Stomach (tissue), 9 donors: ENCODE results near the gene VEPH1. TPM values are rescaled to one million over a fixed set of nuclear protein-coding genes. Genes with fewer than 3 reads are reported as not detected.

ENCODE experiments used
- DNase-seq, 2 donors: peaks; one replicate each; pipeline versions ENCODE4 v3.0.0 to v3.0.0-alpha.2; 2013 to 2019
- H3K27ac ChIP-seq, 5 donors: fragments of 200-600 bp in 4 of 5; sonication (generic) in 4 of 5; one replicate each; pipeline ENCODE4 v1.5.1; 2013 to 2019; ENCODE audit warnings: mild to moderate bottlenecking in 1 of 5, moderate library complexity in 1 of 5
- H3K27me3 ChIP-seq, 3 donors: fragments of 200-600 bp; sonication (generic); one replicate each; pipeline ENCODE4 v1.5.1; 2017 to 2019; ENCODE audit warnings: mixed run types in 1 of 3
- H3K36me3 ChIP-seq, 4 donors: fragments of 200-600 bp; sonication (generic); 1 replicate in 3 of 4; 2 replicates in 1 of 4; pipeline ENCODE4 v1.5.1; 2016 to 2019
- H3K4me1 ChIP-seq, 4 donors: fragments of 200-600 bp; sonication (generic); one replicate each; pipeline ENCODE4 v1.5.1; 2016 to 2019
- H3K4me3 ChIP-seq, 4 donors: fragments of 200-600 bp; sonication (generic) in 3 of 4; one replicate each; pipeline ENCODE4 v1.5.1; 2016 to 2019; ENCODE audit warnings: mild to moderate bottlenecking in 1 of 4
- H3K9me3 ChIP-seq, 4 donors: fragments of 200-600 bp; sonication (generic); one replicate each; pipeline ENCODE4 v1.5.1; 2016 to 2019
- CTCF ChIP-seq, 7 experiments: fragments of 450-650 bp in 4 of 7; fragments of 200-600 bp in 3 of 7; sonication (generic) in 3 of 7; IDR thresholded peaks; one replicate each; pipeline ENCODE4 v1.5.1; 2016 to 2019; ENCODE audit warnings: antibody characterized with exemption in 7 of 7, control low read depth in 2 of 7, mild to moderate bottlenecking in 1 of 7
- EP300 ChIP-seq: sonication (generic); formaldehyde crosslinking; IDR thresholded peaks from one replicate; pipeline ENCODE4 v1.6.1; 2017; ENCODE audit warnings: antibody characterized with exemption
- POLR2A ChIP-seq, 4 donors: fragments of 450-650 bp; IDR thresholded peaks; one replicate each; pipeline ENCODE4 v1.6.1; 2016; ENCODE audit warnings: antibody characterized with exemption in 4 of 4, control low read depth in 2 of 4, mild to moderate bottlenecking in 1 of 4, moderate library complexity in 1 of 4
- POLR2AphosphoS5 ChIP-seq, 3 donors: sonication (generic); formaldehyde crosslinking; IDR thresholded peaks; one replicate each; pipeline ENCODE4 v1.6.1; 2016; ENCODE audit warnings: antibody characterized with exemption in 3 of 3
- WGBS, 5 donors: extraction: QIAGEN DNeasy Blood & Tissue Kit in 3 of 5; methylation state at CpG; one replicate each; pipeline versions ENCODE4 v1.1.5 to v1.1.7; 2013 to 2018; 5-methylcytosine and 5-hydroxymethylcytosine counted together
- intact Hi-C: fragments of 100-400 bp; cut with DNase I; formaldehyde crosslinking; loops from one replicate; pipeline ENCODE4 v1.15.1; 2023; ENCODE audit warnings: low total_unique reads
- polyA plus RNA-seq, 3 donors: library from polyadenylated mRNA; stranded (reverse); fragments of 200-250 nt; gene quantifications; one replicate each; pipeline ENCODE4 v1.2.3, GENCODE V29; 2013
- total RNA-seq, 5 donors: library from RNA; depleted of rRNA; stranded (reverse); fragments of >200 nt; gene quantifications; one replicate each; pipeline versions ENCODE4 v1.1.0 to v1.2.3, GENCODE V29; 2014 to 2016
- donor health status: healthy with polysubstance abuse.
- donor health status: Bipolar disorder and iron deficiency.
- donor health status: healthy.

VEPH1 gene
- total and polyA plus RNA-seq, 8 donors, result 0.58 to 9.4 (median 1.5) TPM; not detected in 1

GRCh38 chr3:157276801-157277200, 226.4 kb downstream of the VEPH1 start:
- Histone ChIP-seq H3K4me3 (no peak overlapping the region), H3K4me1 (no peaks in the 10 kb centered on the region), H3K27me3 (no peaks in the 10 kb centered on the region), H3K9me3 (no peaks in the 10 kb centered on the region), H3K27ac (no peak overlapping the region), H3K36me3 (no peaks in the 10 kb centered on the region)
- 57 to 82% (median 78%) methylated on average over 3 of the region's 3 CpGs for WGBS, 5 donors
- DNase-seq, result no peak
- intact Hi-C loops, result no loop called here
- TF ChIP-seq EP300 (no peak), POLR2A (IDR thresholded peaks at IDR 0.05) (no peak), POLR2AphosphoS5 (IDR thresholded peaks at IDR 0.05) (no peak), CTCF (IDR thresholded peaks at IDR 0.05) (no peak)

GRCh38 chr3:157275832-157276231, 227.4 kb downstream of the VEPH1 start:
- no peaks in the 10 kb centered on the region for H3K9me3 ChIP-seq
- H3K4me1 ChIP-seq, result no peaks in the 10 kb centered on the region
- no peak for DNase-seq
- H3K36me3 ChIP-seq, result no peaks in the 10 kb centered on the region
- H3K4me3 ChIP-seq, result no peak overlapping the region
- no peak overlapping the region for H3K27ac ChIP-seq
- 62 to 81% (median 76%) methylated on average over 2 of the region's 2 CpGs for WGBS, 5 donors
- intact Hi-C loops, result no loop called here
- TF ChIP-seq POLR2A (IDR thresholded peaks at IDR 0.05), result no peak
- no peak for TF ChIP-seq CTCF (IDR thresholded peaks at IDR 0.05)
- H3K27me3 ChIP-seq, result no peaks in the 10 kb centered on the region

- no peak for TF ChIP-seq EP300
- no peak for DNase-seq
- Histone ChIP-seq H3K9me3 (no peaks in the 10 kb centered on the region), H3K27me3 (no peaks in the 10 kb centered on the region), H3K4me3 (no peak overlapping the region), H3K27ac (no peak overlapping the region), H3K4me1 (no peaks in the 10 kb centered on the region), H3K36me3 (no peaks in the 10 kb centered on the region)
- intact Hi-C loops, result no loop called here
- WGBS, 5 donors, result 62 to 80% (median 72%) methylated on average over 2 of the region's 2 CpGs
Measured at GRCh38 chr3:157274644-157275137, 228.5 kb downstream of the VEPH1 start.

- WGBS, 5 donors, result 80 to 83% (median 82%) methylated on average over 8 of the region's 8 CpGs
- no peak for DNase-seq
- intact Hi-C loops, result no loop called here
- Histone ChIP-seq H3K4me3 (no peak overlapping the region), H3K27ac (no peak overlapping the region), H3K9me3 (no peaks in the 10 kb centered on the region), H3K36me3 (no peaks in the 10 kb centered on the region), H3K4me1 (no peaks in the 10 kb centered on the region), H3K27me3 (no peaks in the 10 kb centered on the region)
- TF ChIP-seq POLR2AphosphoS5 (IDR thresholded peaks at IDR 0.05) (no peak), EP300 (no peak), CTCF (IDR thresholded peaks at IDR 0.05) (no peak), POLR2A (IDR thresholded peaks at IDR 0.05) (no peak)
Measured at GRCh38 chr3:157271283-157271882, 231.8 kb downstream of the VEPH1 start.

- Histone ChIP-seq H3K36me3 (no peaks in the 10 kb centered on the region), H3K27me3 (no peaks in the 10 kb centered on the region), H3K9me3 (no peaks in the 10 kb centered on the region), H3K27ac (no peak overlapping the region), H3K4me3 (no peak overlapping the region), H3K4me1 (peaks cover 0 to 2% (median 0%) of the 10 kb centered on the region in 4 donors)
- intact Hi-C loops, result no loop called here
- TF ChIP-seq EP300, result no peak
- no peak for TF ChIP-seq POLR2AphosphoS5 (IDR thresholded peaks at IDR 0.05)
- no peak for TF ChIP-seq POLR2A (IDR thresholded peaks at IDR 0.05)
- TF ChIP-seq CTCF (IDR thresholded peaks at IDR 0.05), result no peak
- no peak for DNase-seq
- WGBS, 5 donors, result 63 to 77% (median 74%) methylated on average over 2 of the region's 2 CpGs
Measured at GRCh38 chr3:157268026-157268425, 235.2 kb downstream of the VEPH1 start.
